HG03520 (cell line): ENCODE measurements around the gene ITPK1.

Experiments
- ATAC-seq: cut with Tn5 transposase; IDR thresholded peaks from one replicate; pipeline ENCODE4 v1.9.1; 2021; ENCODE audit warnings: mild to moderate bottlenecking, moderate library complexity; ENCODE audit not compliant: unreplicated experiment

The ITPK1 gene

DNA sequence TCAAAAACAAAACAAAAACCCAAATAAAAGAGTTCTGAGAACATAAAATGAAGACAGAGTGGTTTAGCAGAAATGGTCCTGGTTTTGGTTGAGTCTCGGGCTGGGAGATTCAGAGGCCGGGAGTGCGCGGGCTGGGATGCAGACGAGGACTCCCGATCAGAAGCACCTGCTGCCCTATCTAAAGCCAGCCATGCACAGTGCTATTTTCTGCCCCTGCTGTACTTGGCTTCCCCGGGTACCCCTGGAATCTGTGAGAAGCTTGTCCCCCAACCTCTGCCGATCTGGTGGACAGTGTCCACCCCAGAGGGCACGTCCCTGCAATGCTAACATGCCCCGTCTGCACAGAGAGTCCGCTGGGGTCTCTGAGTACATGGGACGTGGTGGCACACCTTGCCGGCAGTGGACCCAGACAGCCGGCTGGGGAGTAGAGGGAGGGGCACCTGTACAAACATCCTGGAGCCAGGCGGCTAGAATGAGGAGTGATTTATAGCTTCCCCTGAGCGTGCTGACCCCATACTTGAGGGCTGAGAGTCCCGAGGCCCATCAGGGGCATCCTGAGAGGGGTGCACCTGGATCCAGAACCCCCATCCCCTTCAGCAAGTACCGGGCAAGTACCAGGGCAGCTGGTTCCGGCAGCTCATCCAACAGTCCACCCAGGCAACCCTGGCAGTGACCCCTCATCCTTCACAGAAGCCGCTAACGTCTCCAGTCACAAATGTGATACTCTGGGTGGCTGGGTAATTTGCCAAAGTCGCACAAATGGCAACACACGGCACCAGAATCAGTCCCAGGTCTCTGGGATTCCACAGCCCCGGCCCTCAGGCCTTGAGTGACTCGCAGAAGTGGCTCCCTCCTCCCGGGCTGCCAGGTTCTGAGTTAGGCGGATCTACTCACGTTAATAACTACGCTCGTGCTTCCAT is 155.7 kb downstream of the ITPK1 start:
- no peak for ATAC-seq

GRCh38 chr14:92959189-92959531 is 156.6 kb downstream of the ITPK1 start:
- no peak for ATAC-seq

DNA sequence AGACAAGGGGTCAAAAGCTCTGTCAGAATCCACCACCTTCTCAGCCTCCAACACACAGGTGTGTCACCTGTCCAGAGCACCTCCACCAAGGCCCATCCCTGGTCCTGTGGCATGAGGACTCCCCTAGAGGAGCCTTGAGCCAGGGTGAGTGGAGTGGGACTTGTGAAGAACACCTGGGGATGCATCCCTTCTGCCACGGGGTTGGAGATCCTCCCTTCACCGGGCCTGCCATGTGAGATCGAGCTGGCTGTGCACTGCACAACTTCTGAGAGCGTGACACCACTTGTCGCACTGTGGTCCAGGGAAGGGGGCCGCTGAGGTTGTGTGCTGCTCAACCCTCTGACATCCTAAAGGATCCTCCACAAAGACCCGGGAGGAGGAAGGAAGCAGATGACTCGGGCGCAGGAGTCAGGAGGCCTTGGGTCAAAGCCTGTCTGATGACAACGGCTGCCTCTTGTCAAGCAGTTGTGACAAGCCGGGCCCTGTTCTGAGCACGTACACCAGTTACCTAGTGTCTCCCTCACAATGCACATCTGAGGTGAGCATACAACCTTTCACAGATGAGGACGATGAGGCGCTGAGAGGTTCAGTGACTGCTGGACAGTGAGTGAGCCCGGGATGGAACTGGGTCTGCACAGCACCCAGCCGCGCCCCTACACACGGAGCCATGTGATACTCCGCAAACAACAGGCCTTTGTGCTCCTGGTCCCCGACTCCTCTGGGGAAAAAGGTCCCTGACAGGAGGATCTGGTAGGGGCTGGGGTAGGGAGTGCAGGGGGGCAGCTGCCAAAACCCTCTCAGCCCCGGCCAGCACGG is 157.1 kb downstream of the ITPK1 start:
- ATAC-seq: no peak

GRCh38 chr14:92956961-92957360 is 158.8 kb downstream of the ITPK1 start:
- no peak for ATAC-seq

DNA sequence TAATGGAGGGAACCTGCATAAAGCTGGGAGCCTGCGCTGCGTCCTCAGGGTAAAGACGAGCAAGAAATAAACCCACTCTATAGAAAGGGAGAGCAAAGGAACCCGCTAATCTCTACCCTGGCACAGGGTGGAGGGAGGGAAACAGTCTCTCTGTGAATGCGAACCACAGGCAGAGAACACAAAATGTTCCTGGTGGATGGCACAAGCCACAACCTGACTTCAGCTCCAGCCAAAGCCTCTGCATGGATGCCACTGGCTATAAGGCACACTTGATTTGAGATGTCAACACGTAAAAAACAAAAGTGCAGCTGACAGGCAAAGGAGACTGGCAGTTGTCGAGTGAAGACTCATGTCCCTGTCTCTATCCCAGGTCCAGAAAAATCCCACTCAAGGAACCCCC is 160.3 kb downstream of the ITPK1 start:
- no peak for ATAC-seq

DNA sequence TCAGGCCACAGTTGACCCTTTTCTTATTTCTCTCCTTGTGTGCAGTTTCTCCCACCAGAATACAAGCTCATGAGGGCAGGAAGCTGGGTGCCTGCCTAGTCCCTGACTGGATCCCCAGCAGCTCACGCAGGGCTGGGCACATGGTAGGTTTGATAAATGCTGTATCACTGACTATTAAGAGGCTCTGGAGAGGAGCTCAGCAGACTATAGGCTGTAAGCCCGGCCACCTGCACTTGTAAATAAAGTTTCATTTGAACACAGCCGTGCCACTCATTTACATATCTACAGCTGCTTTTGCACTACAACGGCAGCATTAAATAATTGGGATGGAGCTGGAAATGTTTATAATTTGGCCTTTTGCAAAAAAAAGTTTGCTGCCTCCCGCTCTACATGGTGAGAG is 160.8 kb downstream of the ITPK1 start:
- no peak for ATAC-seq

DNA sequence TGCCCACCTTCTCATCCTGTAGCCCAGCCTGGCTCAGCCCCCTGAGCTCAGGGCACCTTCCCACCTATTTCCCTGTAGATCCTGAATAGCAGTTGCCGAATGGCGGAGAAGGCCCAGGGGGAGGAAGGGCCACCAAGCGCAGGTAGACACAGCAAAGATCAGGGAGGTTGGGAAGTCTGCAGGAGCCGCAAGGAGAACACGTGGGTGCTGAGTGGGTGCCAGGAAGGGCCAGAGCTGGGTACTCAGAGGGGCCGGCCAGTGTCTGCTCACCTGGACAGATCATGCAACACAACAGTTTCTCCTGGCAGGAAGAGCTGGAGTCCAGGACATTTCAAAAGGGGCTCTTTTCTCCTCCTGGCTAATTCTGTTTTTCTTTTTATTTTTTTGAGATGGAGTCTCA is 162.2 kb downstream of the ITPK1 start:
- ATAC-seq: no peak

GRCh38 chr14:92952481-92953298 is 163.0 kb downstream of the ITPK1 start:
- ATAC-seq: no peak

DNA sequence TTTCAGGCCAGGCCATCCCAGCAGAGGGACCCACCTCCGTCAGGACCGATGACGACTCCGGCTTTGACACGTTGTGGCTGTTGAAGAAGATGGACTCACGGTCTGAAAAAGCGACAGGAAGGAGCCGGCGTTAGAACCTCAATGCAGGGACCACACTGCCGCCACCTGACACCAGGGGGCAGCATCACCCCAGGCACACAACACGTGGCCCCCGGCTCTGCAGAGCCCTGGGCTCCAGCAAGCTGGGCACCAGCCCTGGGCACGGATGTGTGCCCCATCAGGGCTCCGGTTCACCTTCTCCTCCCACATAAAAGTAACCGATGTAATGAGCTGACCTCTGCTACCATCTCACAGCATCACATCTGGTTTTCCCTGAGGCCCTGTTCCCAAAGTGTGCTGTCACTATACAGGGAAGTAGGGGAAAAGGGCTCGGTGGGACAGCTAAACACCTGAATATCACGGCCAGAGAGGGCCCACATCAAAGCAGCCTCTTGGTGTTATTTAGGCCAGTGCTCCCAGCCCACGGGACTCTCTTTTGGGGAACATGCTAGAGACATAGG is 163.7 kb downstream of the ITPK1 start:
- ATAC-seq: peak; percentile 76

DNA sequence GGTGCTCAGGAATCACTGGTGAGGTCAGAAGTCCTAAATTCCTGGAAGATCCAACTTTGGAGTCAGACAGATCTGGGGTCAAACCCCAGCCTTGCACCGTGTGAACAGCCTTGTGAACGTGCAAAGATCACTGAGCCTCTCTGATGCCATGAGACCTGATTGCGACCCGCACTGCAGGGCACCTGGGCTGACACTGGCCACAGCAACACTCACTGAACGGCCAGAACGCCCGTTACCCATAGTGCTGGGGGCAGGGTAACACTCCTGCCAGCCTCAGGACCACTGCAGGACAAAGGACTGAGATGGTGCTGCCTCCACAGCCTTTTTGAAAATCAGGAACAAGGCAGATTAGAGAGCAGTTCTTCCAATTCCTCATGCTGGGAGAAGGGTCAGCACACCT is 164.5 kb downstream of the ITPK1 start:
- no peak for ATAC-seq

DNA sequence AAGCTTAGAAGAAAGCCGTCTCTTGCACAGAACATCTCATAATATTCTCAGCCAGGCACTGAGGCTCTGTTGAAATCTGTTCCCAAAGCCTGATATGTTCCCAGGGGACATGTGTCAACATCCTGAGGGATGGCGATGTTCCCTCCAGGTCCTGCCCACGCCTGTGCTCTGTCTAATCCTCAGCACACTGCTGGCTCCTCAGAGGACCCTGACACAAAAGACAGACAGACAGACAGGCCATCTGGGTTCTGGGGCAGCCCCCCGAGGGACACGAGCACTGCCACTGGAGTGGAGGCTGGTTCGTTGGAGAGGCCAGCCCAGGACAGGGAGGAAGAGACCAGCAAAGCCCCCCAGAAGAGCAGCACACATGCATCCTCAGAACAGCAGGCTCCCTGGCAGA is 165.0 kb downstream of the ITPK1 start:
- ATAC-seq: no peak

DNA sequence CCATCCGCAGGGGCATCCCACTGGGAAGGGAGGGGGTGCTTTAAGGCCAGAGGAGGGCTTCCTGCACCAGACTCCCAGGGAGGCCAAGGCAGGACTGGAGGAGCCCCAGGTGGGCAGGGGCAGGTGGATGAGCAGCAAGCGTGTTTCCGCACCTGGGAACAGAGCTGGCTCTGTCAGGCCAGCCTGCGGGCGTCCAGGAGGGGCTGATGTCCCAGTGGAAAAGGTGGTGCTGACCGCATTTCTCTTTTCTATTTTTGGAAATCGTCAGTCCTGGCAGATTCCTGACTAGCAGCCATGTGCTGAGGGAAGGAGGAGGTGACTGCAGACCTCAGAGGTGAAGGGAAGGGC is 165.6 kb downstream of the ITPK1 start:
- no peak for ATAC-seq

DNA sequence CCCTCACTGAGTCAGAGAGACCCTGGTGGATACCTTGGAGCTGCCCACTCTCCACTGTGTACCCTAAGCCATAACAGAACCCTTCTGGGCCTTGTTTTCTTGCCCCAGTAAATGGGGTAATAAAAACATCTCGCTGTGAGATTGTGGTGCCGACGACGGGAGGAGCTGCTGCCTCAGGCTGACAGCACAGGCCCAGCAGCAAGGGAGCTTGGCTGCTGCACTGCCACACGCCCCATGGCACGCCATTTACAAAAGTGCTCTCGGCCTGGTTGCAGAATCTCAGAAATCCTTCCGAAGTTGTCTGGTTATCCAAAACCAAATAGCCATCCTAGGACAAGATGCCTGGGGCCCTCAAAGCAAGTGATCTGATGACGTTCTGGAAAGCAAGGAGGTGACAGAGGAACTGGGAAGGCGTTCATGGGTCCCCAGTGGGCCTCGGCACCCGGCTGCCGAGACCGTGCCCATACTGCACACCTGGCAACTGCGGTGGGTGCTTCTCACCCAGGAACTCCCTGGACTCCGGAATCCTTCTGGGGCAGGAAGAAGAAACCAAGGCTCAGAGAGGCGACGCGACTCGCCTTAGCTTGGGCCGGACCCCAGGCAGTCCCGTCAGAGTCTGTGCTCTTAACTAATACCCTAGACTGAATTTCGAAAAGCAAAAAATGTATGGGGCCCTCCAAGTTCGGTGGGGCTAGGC is 166.1 kb downstream of the ITPK1 start:
- no peak for ATAC-seq

DNA sequence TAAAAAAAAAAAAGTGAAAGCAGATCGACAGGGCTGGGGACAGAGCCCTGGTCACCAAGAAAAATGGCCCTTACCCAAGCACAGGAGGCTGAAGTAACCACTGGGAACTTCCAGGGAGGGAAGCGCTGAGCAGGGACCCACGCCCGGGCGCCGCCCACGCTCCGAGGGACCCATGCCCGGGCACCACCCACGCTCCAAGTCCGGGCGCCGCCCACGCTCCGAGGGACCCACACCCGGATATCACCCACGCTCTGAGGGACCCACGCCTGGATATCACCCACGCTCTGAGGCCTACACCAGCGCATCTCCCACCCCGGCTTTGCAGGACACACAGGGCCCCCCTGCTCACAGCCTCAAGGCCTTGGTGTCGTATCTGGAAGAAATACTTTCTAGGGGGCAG is 167.1 kb downstream of the ITPK1 start:
- ATAC-seq: no peak

DNA sequence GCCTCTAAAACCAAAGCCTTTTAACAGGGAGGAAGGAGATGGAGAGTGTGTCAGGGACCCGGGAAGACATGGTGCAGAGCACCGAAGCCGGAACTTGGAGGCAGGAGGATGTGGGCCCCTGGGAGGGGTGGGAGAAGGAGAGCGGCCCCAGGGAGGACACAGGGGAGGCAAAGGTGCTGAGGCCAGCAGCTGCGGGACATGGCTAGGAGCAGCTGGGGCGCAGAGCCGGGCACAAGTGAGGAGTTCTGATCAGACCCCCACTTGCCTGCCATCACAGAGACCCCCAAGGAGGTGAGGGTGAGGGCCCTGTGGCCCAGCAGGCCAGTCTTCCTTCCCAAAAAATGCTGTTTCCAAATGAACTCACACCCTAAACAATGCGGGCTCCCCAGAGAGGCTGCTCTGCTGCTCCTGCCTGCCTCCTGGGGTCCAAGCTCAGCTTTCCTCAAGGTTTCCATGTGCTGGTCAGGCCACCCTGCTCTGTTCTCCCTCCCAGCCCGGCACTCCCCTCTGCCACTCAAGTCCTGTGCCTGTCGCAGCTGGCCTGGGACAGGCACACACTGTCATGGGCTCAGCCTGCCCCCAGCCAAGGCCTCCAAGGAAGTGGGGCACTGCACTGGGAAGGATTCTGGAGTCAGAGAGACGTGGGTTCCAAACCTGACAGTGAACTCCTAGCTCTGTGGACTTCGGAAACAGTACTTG is 168.7 kb downstream of the ITPK1 start:
- no peak for ATAC-seq

DNA sequence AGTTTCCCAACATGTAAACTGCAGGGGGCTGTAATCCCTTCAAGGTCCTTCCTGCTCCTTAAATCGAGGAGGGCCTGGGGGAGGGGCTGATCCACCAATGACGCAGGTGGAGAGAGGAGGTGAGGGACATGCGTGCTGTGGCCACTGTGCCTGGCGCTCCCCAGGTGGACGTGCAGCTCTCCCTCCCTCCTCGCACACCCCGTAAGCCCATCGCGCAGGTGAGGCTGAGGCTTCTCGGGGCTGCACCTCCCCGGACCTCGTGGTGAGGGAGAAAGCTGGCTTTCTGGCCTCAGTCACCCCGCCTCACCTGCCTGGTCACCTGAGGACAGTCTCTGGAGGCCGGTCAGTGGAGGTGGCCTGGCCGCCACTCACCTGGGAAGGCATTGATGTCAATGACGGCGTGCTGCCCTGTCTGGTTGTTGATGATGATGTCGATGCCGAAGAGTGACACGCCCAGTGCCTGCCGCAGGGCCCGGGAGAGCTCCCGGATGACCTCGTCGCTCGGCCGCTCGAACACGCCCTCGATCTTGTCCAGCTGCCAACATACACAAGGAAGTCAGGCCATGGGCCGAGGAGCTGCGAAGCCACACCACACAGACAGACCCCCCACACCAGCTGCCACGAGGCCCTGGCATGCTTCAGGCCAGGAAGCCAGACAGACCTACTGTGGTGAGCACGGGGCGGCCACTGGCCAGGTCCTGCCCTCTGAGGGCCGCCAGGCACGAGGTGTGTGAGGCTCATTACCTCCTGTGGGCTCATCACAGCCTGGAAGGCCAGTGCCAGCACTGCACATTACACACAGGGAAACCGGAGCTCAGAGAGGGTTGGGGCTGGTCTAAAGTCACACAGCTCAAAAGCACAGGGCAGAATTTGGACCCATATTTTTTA is 169.5 kb downstream of the ITPK1 start:
- ATAC-seq: no peak

DNA sequence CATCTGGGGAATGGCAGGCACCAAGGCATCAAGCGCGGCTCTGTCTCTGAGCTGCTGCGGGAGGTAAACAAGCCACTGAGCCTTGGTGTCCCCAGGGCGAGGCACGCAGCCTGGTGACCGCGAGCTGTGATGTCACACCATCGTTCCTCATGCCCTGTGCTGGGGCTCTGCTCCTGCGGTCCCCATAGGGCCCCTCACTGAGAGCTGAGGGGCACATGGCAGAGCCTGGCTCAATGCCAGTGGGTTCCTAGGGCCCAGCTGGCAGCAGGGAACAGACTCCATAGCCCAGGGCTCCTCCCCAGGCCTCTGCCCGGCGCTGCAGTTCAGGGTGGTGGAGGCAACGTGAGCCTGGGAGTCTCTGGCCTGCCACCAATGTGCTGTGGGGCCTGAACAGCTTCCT is 170.2 kb downstream of the ITPK1 start:
- ATAC-seq: no peak

- no peak for ATAC-seq
These were observed 170.7 kb downstream of the ITPK1 start for GRCh38 chr14:92944976-92945375.
